Stimulated activated CD8-positive, alpha-beta memory T cell treated with anti-CD3 and anti-CD28 coated beads, Interleukin-2, amount 100 ng/mL, for 1 hour (primary cell): Measurements from ENCODE around the gene TRAPPC13.
"Not testable (repeated sequence)": the region's sequence is repeated elsewhere in the genome, so short reads cannot be mapped to it uniquely, and the experiment has no call there.

Experiments used
- DNase-seq, 2 donors: peaks; one replicate each; pipeline ENCODE4 v3.0.0-alpha.2; 2020; ENCODE audit warnings: low read depth in 2 of 2

Gene TRAPPC13

GRCh38 chr5:65676056-65676455 lies 51.2 kb downstream of the TRAPPC13 start:
- DNase-seq = not testable (repeated sequence)

GRCh38 chr5:65682148-65682547 lies 57.3 kb downstream of the TRAPPC13 start:
- DNase-seq = no peak

GRCh38 chr5:65693121-65693520 lies 68.3 kb downstream of the TRAPPC13 start:
- DNase-seq = no peak

- no peak for DNase-seq
Measured at GRCh38 chr5:65695162-65695755, 70.4 kb downstream of the TRAPPC13 start.

- no peak for DNase-seq
Measured at GRCh38 chr5:65695896-65696295, 71.1 kb downstream of the TRAPPC13 start.

GRCh38 chr5:65696892-65697291 lies 72.1 kb downstream of the TRAPPC13 start:
- no peak for DNase-seq

GRCh38 chr5:65699338-65699737 lies 74.5 kb downstream of the TRAPPC13 start:
- DNase-seq = no peak

GRCh38 chr5:65702036-65702435 lies 77.2 kb downstream of the TRAPPC13 start:
- DNase-seq = no peak

- no peak for DNase-seq
Measured at GRCh38 chr5:65704621-65705239, 79.9 kb downstream of the TRAPPC13 start.

- DNase-seq = no peak
Measured at GRCh38 chr5:65707663-65708062, 82.8 kb downstream of the TRAPPC13 start.

GRCh38 chr5:65708145-65708544 lies 83.3 kb downstream of the TRAPPC13 start:
- no peak for DNase-seq
